Measurements from ENCODE around the gene SMC5.
A peak's percentile ranks its signal among the peaks of the same experiment; 100 is the strongest.

- no peak for TF ChIP-seq EGR1 (IDR thresholded peaks at IDR 0.05; ENCODE audit: borderline replicate concordance, low read depth, low read length)
- TF ChIP-seq, protein P1, sequence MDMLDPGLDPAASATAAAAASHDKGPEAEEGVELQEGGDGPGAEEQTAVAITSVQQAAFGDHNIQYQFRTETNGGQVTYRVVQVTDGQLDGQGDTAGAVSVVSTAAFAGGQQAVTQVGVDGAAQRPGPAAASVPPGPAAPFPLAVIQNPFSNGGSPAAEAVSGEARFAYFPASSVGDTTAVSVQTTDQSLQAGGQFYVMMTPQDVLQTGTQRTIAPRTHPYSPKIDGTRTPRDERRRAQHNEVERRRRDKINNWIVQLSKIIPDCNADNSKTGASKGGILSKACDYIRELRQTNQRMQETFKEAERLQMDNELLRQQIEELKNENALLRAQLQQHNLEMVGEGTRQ (IDR thresholded peaks at IDR 0.05; ENCODE audit: low read length): no peak
- TF ChIP-seq, protein P2, sequence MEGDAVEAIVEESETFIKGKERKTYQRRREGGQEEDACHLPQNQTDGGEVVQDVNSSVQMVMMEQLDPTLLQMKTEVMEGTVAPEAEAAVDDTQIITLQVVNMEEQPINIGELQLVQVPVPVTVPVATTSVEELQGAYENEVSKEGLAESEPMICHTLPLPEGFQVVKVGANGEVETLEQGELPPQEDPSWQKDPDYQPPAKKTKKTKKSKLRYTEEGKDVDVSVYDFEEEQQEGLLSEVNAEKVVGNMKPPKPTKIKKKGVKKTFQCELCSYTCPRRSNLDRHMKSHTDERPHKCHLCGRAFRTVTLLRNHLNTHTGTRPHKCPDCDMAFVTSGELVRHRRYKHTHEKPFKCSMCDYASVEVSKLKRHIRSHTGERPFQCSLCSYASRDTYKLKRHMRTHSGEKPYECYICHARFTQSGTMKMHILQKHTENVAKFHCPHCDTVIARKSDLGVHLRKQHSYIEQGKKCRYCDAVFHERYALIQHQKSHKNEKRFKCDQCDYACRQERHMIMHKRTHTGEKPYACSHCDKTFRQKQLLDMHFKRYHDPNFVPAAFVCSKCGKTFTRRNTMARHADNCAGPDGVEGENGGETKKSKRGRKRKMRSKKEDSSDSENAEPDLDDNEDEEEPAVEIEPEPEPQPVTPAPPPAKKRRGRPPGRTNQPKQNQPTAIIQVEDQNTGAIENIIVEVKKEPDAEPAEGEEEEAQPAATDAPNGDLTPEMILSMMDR (IDR thresholded peaks at IDR 0.05; ENCODE audit: control extremely low read depth in 1 of 3, insufficient read depth in 1 of 3, low read depth in 1 of 3, low read length in 3 of 3): no peak
- TF ChIP-seq POLR2A (IDR thresholded peaks at IDR 0.05; ENCODE audit: control extremely low read depth in 1 of 2, low read depth in 2 of 2, low read length in 2 of 2): no peak
- no peak for TF ChIP-seq POLR2AphosphoS5 (IDR thresholded peaks at IDR 0.05; ENCODE audit: low read depth, low read length)
- TF ChIP-seq EZH2 (IDR thresholded peaks at IDR 0.05; ENCODE audit: low read depth, low read length, severe bottlenecking): no peak
- TF ChIP-seq JUND (IDR thresholded peaks at IDR 0.05; ENCODE audit: low read length): no peak
- no peak for TF ChIP-seq CHD2 (IDR thresholded peaks at IDR 0.05; ENCODE audit: low read length)
- 0 out of 2 replicates have a peak, but pooled peaks have one; percentile 6 for TF ChIP-seq CEBPB (IDR thresholded peaks at IDR 0.05; ENCODE audit: low read depth, low read length)
- no peak for TF ChIP-seq TAF1 (IDR thresholded peaks at IDR 0.05; ENCODE audit: low read depth, low read length)
- TF ChIP-seq SIN3A (conservative IDR thresholded peaks at IDR 0.05 in 1 of 2, IDR thresholded peaks at IDR 0.05 in 1 of 2; ENCODE audit: low read depth in 1 of 2, low read length in 2 of 2): no peak
- no peak for TF ChIP-seq FOSL1 (IDR thresholded peaks at IDR 0.05; ENCODE audit: insufficient read depth, low read depth, low read length)
- TF ChIP-seq MAX (IDR thresholded peaks at IDR 0.05): no peak
- TF ChIP-seq SIRT6 (IDR thresholded peaks at IDR 0.05; ENCODE audit: low read length): no peak
Measured at GRCh38 chr9:70260007-70260443, 1.2 kb downstream of the SMC5 start.
